Middle frontal gyrus (tissue), 1 donor: ENCODE data around the gene FOXI1.
"Not testable (repeated sequence)": the region's sequence is repeated elsewhere in the genome, so short reads cannot be mapped to it uniquely, and the experiment has no call there.

Source experiments
- DNase-seq: peaks from one replicate; pipeline ENCODE4 v3.0.0-alpha.2; 2015; ENCODE audit warnings: low spot score; ENCODE audit errors: extremely low spot score

FOXI1 gene

GRCh38 chr5:170092455-170093101 is 13.1 kb upstream of the FOXI1 start:
- no peak for DNase-seq

GRCh38 chr5:170094329-170094728 is 11.4 kb upstream of the FOXI1 start:
- DNase-seq = not testable (repeated sequence)

GRCh38 chr5:170095646-170096045 is 10.1 kb upstream of the FOXI1 start:
- DNase-seq = no peak

GRCh38 chr5:170097934-170098333 is 7.8 kb upstream of the FOXI1 start:
- no peak for DNase-seq

- DNase-seq = peak; percentile 36
Observed at GRCh38 chr5:170100066-170100943, 5.4 kb upstream of the FOXI1 start.

- DNase-seq = no peak
Observed at GRCh38 chr5:170103447-170103846, 2.2 kb upstream of the FOXI1 start.

GRCh38 chr5:170104299-170104698 is 1.4 kb upstream of the FOXI1 start:
- DNase-seq = no peak

GRCh38 chr5:170104710-170105109 is 987 bp upstream of the FOXI1 start:
- no peak for DNase-seq

GRCh38 chr5:170107674-170108073 is 2.0 kb downstream of the FOXI1 start:
- DNase-seq = no peak

- no peak for DNase-seq
Observed at GRCh38 chr5:170108266-170108785, 2.6 kb downstream of the FOXI1 start.

GRCh38 chr5:170109059-170110031 is 3.6 kb downstream of the FOXI1 start:
- DNase-seq = no peak

GRCh38 chr5:170110403-170111087 is 4.8 kb downstream of the FOXI1 start:
- DNase-seq = no peak

GRCh38 chr5:170111088-170111785 is 5.5 kb downstream of the FOXI1 start:
- no peak for DNase-seq

- no peak for DNase-seq
Observed at GRCh38 chr5:170112876-170113521, 7.3 kb downstream of the FOXI1 start.

- DNase-seq = no peak
Observed at GRCh38 chr5:170113522-170113900, 7.8 kb downstream of the FOXI1 start.

- no peak for DNase-seq
Observed at GRCh38 chr5:170114271-170114670, 8.6 kb downstream of the FOXI1 start.

GRCh38 chr5:170115925-170116324 is 10.2 kb downstream of the FOXI1 start:
- no peak for DNase-seq

GRCh38 chr5:170117736-170118135 is 12.0 kb downstream of the FOXI1 start:
- DNase-seq = no peak

GRCh38 chr5:170120576-170120975 is 14.9 kb downstream of the FOXI1 start:
- DNase-seq = no peak

GRCh38 chr5:170121321-170121720 is 15.6 kb downstream of the FOXI1 start:
- DNase-seq = no peak
